HFF-Myc (cell line): ENCODE measurements around the gene SDHAF1.

Source experiments
- DNase-seq: peaks from one replicate; pipeline ENCODE4 v3.0.0-alpha.2; 2011; ENCODE audit warnings: low read depth; ENCODE audit errors: extremely low read depth
- H3K4me3 ChIP-seq: replicated peaks from 2 replicates; pipeline ENCODE4 v1.5.1; 2011; ENCODE audit warnings: low read depth, mild to moderate bottlenecking, control low read depth, low read length
- TF ChIP-seq, protein P1 (sequence below): IDR thresholded peaks from 2 replicates; pipeline ENCODE4 v1.5.1; 2012; ENCODE audit warnings: mild to moderate bottlenecking, low read depth, low read length, control low read depth; ENCODE audit errors: missing control alignments

Gene SDHAF1

DNA sequence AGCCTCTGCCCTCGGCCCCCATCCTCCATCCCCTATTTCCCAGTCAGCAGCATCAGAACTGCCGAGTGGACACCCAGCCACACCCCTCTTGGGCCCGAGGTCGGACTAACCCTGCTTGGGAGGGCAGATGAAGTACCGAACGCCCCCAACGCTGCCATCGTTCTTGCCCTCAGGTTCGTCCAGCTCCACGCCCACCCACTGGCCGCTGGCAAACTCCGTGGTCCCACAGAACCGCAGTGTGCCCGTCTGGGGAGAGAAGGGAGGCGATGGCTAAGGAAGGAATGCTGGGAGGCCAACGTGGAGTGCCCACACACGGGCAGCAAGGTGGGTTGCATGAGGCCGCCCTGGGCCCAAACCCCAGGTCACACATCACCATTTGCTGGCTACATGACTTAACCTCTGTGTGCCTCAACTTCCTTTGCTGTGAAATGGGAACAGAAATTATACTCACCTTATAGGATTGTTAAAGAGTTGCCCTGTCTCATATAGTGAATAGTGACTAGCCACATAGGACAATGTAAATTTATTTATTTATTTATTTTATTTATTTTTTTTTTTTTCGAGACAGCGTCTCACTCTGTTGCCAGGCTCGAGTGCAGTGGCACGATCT is 24.2 kb downstream of the SDHAF1 start:
- TF ChIP-seq, protein P1, sequence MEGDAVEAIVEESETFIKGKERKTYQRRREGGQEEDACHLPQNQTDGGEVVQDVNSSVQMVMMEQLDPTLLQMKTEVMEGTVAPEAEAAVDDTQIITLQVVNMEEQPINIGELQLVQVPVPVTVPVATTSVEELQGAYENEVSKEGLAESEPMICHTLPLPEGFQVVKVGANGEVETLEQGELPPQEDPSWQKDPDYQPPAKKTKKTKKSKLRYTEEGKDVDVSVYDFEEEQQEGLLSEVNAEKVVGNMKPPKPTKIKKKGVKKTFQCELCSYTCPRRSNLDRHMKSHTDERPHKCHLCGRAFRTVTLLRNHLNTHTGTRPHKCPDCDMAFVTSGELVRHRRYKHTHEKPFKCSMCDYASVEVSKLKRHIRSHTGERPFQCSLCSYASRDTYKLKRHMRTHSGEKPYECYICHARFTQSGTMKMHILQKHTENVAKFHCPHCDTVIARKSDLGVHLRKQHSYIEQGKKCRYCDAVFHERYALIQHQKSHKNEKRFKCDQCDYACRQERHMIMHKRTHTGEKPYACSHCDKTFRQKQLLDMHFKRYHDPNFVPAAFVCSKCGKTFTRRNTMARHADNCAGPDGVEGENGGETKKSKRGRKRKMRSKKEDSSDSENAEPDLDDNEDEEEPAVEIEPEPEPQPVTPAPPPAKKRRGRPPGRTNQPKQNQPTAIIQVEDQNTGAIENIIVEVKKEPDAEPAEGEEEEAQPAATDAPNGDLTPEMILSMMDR, result no peak
- no peak for DNase-seq
- H3K4me3 ChIP-seq, result no peak overlapping the region

DNA sequence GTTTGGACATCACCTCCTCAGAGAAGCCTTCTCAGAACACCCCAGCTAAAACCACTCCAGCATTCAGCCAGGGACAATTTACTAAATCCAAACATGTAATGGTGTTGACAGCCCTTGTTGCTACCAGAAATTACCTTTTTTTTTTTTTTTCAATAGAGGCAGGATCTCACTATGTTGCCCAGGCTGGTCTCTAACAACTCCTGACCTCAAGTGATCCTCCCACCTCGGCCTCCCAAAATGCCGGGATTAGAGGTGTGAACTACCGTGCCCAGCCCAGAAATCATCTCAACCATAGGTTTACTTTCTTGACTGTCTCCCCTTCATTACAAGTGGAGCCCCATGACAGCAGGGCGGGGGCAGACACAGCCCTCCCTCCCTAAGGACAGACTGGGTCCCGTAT is 28.4 kb downstream of the SDHAF1 start:
- H3K4me3 ChIP-seq, result no peak overlapping the region
- no peak for DNase-seq
- TF ChIP-seq, protein P1, result no peak

DNA sequence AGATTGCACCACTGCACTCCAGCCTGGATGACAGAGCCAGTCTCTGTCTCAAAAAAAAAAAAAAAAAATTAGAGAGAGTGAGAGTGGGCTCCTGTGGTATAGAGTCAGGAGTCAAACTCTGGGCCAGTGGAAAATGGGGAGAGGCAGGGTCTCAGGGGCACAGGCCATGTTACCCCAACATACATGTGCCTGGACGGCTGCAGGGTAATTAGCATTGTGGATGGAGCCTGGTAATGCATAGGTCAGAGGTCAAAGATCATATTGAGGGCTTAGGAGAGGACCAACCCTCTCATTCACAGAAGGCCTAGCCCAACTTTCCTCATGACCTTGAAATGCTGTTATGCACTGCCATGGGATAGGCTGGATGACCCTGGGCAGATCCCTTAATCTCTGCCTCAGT is 30.6 kb downstream of the SDHAF1 start:
- H3K4me3 ChIP-seq, result no peak overlapping the region
- no peak for DNase-seq
- TF ChIP-seq, protein P1, result no peak

DNA sequence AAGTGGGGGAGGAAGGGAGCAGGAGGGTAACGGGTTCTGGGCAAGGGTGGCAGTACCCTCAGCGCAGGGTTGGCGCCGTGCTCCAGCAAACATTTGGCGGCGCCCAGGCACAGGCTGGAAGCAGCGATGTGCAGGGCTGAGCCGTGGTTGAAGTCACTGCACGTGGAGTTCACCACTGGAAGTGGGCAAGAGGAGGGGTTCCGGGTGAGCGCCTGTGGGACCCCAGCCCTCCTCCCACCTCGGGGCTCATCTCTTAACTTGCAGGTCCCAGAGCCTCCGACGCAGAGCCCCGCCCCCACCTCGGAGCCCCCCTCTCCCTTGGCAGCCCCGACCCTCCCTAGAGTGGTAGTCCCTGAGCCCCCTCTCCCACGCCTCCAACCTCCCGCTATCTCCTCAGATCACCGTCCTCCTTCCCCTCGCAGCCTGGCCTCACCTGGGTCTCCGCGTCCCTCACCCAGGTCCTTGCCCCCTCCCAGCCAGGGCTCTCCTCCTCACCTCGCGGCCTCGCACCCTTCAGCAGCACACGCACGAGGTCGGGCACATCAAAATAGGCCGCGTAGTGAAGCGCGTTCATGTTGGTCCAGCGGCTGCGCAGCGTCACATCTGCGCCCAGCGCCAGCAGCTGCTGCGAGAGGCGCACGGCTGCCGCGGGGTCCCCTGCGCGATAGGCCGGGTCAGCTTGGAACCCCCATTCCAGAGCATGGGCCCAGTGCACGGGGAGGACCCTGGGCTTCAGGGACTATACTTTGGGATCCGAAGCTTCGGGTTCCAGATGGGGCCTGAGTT is 31.3 kb downstream of the SDHAF1 start:
- no peak overlapping the region for H3K4me3 ChIP-seq
- DNase-seq, result no peak
- TF ChIP-seq, protein P1, result no peak

DNA sequence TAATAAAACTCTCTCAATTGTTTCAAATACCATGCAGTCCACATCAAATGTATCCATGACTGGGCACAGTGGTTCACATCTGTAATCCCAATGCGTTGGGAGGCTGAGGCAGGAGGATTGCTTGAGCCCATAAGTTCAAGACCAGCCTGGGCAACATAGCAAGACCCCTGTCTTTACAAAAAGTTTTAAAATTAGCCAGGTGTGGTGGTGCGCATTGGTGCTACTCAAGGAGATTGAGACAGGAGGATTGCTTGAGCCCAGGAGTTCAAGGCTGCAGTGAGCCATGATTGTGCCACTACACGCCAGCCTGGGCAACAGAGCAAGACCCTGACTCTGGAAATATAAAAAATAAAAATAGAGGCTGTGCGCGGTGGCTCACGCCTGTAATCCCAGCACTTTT is 32.7 kb downstream of the SDHAF1 start:
- H3K4me3 ChIP-seq, result no peak overlapping the region
- TF ChIP-seq, protein P1, result no peak

DNA sequence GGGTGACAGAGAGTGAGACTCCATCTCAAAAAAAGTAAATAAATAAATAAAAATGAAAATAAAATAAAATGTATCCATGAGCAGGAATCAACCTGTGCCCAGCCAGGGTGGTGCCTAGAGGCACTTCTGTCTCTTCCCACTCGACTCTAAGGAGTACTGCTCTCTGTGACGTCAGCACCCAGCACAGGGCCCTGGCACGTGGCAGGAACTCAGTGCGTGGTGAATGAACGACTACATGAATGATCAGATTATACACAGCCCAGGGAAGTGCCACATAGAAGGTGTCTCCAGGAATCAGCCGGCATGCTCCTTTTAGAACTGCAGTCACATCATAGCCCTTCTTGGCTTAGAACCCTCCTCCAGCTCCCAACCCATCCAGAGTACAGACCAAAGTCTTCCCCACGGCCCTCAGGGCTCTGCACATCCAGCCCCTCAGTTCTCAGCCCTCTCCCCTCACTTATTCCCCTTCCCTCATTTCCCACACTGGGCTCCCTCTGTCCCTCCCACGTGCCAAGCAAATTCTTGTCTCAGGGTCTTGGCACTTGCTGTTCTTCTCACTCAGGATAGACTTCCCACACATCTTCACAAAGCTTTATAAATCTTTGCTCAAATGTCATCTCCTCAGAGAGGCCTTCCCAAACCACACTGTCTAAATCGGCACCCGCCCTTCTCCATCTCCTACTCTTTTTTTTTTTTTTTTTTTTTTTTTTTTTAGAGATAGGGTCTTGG is 33.5 kb downstream of the SDHAF1 start:
- TF ChIP-seq, protein P1, result no peak
- DNase-seq, result no peak
- H3K4me3 ChIP-seq, result no peak overlapping the region

More for the DNA sequence above, 32.7 kb downstream of the SDHAF1 start:
- DNase-seq, result no peak
